NCI-H446 (cell line): ENCODE measurements around the gene CEP57.
"Not testable (repeated sequence)": the region's sequence is repeated elsewhere in the genome, so short reads cannot be mapped to it uniquely, and the experiment has no call there.

Source experiments
- DNase-seq, 2 experiments: peaks; one replicate each; lab custom pipeline; 2025; lab: John Stamatoyannopoulos, UW

CEP57 gene

DNA sequence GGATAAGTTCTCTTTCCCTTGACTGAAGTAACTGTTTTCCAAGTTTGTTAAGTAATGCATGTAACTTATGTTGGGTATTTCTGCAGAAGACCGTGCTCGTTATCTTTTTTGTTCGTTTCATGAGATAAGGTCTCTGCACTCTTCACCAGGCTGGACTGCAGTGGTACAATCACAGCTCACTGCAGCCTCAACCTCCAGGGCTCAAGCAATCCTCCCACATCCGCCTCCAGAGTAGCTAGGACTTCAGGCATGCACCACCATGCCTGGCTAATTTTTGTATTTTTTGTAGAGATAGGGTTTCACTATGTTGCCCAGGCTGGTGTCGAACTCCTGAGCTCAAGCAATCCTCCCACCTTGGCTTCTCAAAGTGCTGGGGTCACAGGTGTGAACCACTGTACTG lies 64.1 kb downstream of the CEP57 start:
- DNase-seq: not testable (repeated sequence)

DNA sequence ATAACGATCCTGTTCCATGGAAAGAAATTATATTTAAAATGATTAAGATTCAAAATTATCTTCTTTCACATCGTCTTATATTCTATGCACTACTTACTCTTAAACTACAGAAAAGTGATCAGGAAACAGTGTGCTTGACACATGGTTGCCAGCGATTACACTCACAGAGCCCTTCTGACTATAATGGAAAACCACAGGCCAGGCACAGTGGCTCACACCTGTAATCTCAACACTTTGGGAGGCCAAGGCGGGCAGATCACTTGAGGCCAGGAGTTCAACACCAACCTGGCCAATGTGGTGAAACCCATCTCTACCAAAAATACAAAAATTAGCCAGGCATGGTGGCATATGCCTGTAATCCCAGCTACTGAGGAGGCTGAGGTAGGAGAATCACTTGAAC lies 69.7 kb downstream of the CEP57 start:
- not testable (repeated sequence) for DNase-seq

DNA sequence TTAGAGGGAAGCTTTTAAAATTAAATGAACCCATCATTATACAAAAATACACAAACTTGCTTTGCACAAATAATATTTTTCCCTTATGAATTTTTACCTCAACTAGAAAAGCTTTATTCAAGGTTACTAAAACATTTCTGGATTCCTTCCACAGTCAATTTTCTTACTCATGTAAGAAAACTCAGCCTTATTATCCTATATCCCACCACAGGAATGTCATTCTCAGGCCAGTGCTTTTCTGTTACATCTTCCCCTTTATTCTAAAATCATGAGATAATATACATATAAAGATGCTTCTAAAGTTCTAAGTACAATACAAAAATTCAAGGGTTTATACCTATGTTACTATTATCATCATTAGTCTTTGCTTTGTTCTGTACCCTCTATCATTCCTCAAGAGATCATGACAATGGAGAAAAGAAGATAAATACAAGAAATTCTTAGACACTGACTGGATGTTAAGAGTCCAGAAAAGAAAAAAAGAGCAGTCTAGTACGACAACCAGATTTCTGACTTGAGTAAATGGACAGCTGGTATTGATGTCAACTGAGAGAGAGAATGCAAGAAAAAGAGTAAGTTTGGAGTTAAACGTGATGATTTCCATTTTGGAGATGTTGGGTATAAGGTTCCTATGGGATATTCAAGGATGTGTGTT lies 73.3 kb downstream of the CEP57 start:
- DNase-seq: no peak

DNA sequence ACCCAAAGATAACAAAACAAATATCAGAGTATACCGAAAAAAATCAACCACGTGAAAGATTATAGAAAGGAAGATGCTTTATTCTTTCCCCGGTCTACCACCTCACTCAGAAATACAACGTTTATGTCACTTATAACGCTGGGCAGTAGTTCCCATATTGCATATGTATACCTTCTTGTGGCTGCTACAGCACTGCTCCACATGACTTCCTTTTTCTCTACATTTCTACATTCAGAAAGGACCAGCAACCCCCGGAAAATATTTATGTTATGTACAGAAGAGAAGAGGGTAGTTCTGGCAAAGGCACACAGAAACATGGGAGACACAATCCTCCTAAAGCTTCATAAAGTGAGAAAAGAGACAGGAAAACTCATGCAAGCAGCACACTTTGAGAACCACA lies 76.8 kb downstream of the CEP57 start:
- no peak for DNase-seq

DNA sequence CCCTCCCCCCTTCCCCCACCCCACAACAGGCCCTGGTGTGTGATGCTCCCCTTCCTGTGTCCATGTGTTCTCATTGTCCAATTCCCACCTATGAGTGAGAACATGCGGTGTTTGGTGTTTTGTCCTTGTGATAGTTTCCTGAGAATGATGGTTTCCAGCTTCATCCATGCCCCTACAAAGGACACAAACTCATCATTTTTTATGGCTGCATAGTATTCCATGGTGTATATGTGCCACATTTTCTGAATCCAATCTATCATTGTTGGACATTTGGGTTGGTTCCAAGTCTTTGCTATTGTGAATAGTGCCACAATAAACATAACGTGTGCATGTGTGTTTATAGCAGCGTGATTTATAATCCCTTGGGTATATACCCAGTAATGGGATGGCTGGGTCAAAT lies 80.6 kb downstream of the CEP57 start:
- DNase-seq: not testable (repeated sequence)

DNA sequence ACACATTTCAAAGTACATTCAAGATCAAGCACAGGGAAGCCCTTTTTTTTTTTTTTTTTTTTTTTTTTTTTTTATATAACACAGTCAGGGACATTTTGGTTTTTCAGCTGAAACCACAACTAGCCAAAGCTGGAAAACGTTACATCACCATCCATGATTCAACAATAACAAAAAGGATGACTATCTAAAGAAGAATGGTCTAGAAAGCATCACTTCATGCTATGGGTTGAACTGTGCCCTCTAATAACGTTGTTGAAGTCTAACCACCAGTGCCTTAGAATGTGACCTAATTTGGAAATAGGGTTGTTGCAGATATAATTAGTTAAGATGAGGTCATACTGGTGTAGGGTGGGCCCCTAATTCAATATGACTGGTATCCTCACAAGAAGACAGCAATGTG lies 87.0 kb downstream of the CEP57 start:
- DNase-seq: no peak
